AG08395 (cell line): ENCODE data around the gene CHN1.

ENCODE experiments used
- DNase-seq: peaks from one replicate; pipeline ENCODE4 v3.0.0; 2012; ENCODE audit warnings: mixed read lengths, low spot score

The CHN1 gene

GRCh38 chr2:175004980-175005732, at the start of gene CHN1:
Gene CHN1, minus strand, starts transcription at chr2:175005381. Its CDS starts 469 bp downstream, at chr2:175004912.
- DNase-seq, result peak; percentile 79

- no peak for DNase-seq
Observed at GRCh38 chr2:175054340-175054739, 49.2 kb upstream of the CHN1 start.

- DNase-seq, result no peak
Observed at GRCh38 chr2:175049661-175050060, 44.5 kb upstream of the CHN1 start.

- no peak for DNase-seq
Observed at GRCh38 chr2:175048275-175048674, 43.1 kb upstream of the CHN1 start.

- DNase-seq, result no peak
Observed at GRCh38 chr2:175039490-175039889, 34.3 kb upstream of the CHN1 start.

GRCh38 chr2:175039031-175039430, 33.9 kb upstream of the CHN1 start:
- DNase-seq, result no peak

- DNase-seq, result no peak
Observed at GRCh38 chr2:175037941-175038340, 32.8 kb upstream of the CHN1 start.

- DNase-seq, result peak; percentile 41
Observed at GRCh38 chr2:175036582-175037018, 31.4 kb upstream of the CHN1 start.

GRCh38 chr2:175035806-175036205, 30.6 kb upstream of the CHN1 start:
- no peak for DNase-seq

- DNase-seq, result no peak
Observed at GRCh38 chr2:175034716-175035115, 29.5 kb upstream of the CHN1 start.

- DNase-seq, result peak; percentile 35
Observed at GRCh38 chr2:175030380-175031271, 25.4 kb upstream of the CHN1 start.

GRCh38 chr2:175027755-175028154, 22.6 kb upstream of the CHN1 start:
- DNase-seq, result no peak

GRCh38 chr2:175026385-175026784, 21.2 kb upstream of the CHN1 start:
- DNase-seq, result no peak

- peak; percentile 31 for DNase-seq
Observed at GRCh38 chr2:175025946-175026345, 20.8 kb upstream of the CHN1 start.

GRCh38 chr2:175025233-175025632, 20.1 kb upstream of the CHN1 start:
- no peak for DNase-seq

GRCh38 chr2:175022923-175023322, 17.7 kb upstream of the CHN1 start:
- DNase-seq, result no peak

GRCh38 chr2:175019566-175020327, 14.6 kb upstream of the CHN1 start:
- DNase-seq, result no peak

GRCh38 chr2:175017618-175018414, 12.6 kb upstream of the CHN1 start:
- peak; percentile 17 for DNase-seq

- DNase-seq, result no peak
Observed at GRCh38 chr2:175015340-175015739, 10.2 kb upstream of the CHN1 start.

GRCh38 chr2:175012516-175012915, 7.3 kb upstream of the CHN1 start:
- no peak for DNase-seq

- DNase-seq, result no peak
Observed at GRCh38 chr2:175011505-175011904, 6.3 kb upstream of the CHN1 start.
